AG08396 (cell line): Measurements from ENCODE around the gene COLEC12.
"Not testable (repeated sequence)": the region's sequence is repeated elsewhere in the genome, so short reads cannot be mapped to it uniquely, and the experiment has no call there.

Source experiments
- DNase-seq: peaks from one replicate; pipeline ENCODE4 v3.0.0; 2012; ENCODE audit warnings: low spot score, mixed read lengths

The COLEC12 gene

GRCh38 chr18:318791-319291 lies 181.7 kb downstream of the COLEC12 start:
- DNase-seq: peak; percentile 24

GRCh38 chr18:317618-318017 lies 182.9 kb downstream of the COLEC12 start:
- no peak for DNase-seq

DNA sequence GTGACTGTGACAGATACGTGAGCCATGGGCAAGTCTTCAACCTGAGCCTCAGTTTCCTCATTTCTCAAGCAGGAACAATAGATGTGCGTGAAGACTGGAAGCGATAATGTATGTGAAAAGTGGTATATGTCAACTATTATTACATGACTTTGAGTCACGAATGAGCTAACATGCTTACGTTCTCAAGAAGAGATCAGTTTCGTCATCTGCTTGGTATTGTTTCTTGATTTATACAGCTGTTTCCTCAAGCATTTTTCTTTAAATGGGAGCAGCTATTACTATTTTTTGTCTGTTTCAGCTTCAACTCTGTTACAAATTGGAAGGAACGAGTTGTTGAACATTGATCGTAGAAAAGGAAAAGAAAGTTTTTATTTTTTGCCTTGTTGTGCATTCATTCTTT lies 184.1 kb downstream of the COLEC12 start:
- DNase-seq: no peak

DNA sequence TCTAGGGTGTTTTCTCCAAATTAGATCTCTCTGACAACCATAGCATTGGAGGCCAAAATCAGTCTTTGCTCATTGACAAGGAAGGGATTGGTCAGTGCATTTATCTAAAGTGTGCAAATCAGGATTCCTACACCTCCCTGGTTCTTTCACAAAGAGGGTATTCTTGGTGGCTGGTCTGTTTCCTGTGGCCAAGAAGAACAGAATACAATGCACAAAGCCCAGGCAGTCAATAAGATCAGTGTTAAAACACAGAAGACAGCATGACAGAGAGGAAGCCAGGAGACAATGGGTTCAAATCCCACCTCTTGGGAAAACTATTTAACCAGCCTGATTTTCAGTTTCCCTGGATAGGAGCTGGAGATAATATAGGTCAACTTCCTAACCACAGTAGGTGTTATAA lies 186.6 kb downstream of the COLEC12 start:
- DNase-seq: no peak

GRCh38 chr18:312415-312814 lies 188.1 kb downstream of the COLEC12 start:
- no peak for DNase-seq

DNA sequence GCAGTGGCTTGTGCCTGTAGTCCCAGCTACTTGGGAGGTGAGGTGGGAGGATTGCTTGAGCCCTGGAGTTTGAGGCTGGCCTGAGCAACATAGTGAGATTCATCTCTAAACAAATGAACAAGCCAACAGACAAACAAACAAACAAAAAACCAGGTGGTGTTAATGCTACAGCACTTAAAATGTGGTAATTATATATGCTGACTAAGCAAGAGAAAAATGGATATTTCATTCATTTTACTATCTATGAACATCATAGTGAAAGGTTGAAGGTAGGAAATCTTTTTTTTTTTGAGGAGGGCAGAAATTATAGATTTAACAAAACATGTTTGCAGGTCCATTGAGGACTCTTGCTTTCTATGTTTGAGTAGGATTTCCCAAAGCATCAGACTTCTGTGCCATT lies 190.5 kb downstream of the COLEC12 start:
- no peak for DNase-seq

DNA sequence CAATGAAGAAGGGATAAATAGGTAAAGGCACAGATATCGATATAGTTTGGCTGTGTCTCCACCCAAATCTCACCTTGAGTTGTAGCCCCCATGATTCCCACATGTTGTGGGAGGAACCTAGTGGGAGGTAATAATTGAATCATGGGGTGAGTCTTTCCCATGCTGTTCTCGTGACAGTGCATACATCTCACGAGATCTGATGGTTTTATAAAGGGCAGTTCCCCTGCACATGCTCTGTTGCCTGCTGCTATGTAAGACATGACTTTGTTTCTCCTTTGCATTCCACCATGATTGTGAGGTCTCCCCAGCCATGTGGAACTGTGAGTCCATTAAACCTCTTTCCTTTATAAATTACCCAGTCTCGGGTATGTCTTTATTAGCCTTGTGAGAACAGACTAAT lies 192.4 kb downstream of the COLEC12 start:
- not testable (repeated sequence) for DNase-seq

GRCh38 chr18:306608-307255 lies 193.8 kb downstream of the COLEC12 start:
- DNase-seq: no peak

DNA sequence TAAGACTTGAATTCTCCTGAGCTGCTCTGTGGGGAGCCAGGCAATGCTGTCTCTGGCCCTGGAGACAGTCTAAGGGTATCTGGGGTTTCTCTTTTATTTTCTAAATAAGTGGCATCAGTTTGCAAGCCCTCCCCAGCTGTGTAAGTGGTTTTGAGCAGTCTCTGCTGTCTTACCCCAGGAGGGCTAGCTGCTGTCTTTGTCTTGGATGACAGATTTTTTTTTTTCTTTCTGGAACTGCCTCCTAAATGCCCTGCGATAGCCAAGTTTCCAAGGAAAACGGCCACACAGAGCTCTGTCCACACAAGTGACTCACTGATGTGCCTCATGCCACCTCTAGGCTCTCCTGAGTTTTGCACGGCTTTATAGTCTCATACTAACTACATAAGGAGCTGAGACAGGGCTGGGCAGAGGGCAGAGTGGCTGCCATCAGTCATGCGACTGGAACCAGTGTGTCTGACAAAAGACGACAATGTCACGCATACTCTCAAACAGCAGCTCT lies 195.4 kb downstream of the COLEC12 start:
- DNase-seq: no peak

- no peak for DNase-seq
Measured at GRCh38 chr18:303607-304006, 196.9 kb downstream of the COLEC12 start.

DNA sequence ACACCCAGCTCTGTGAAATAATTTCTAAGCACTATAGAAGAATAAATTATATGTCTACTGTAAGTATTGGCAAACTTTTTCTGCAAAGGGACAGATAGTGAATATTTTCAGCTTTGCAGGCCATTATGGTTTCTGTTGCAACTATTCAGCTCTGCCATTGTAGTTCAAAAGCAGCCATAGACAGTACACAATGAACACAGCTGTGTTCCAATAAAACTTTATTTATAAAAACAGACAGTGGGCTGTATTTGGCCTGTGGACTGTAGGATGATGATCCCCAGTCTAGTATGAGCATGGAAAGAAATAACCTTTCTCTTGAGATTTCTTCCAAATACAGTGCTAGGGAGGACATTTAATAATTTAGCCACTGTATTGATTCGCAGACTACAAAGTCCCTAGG lies 197.5 kb downstream of the COLEC12 start:
- no peak for DNase-seq

- no peak for DNase-seq
Measured at GRCh38 chr18:302097-302496, 198.4 kb downstream of the COLEC12 start.

- no peak for DNase-seq
Measured at GRCh38 chr18:297936-298335, 202.6 kb downstream of the COLEC12 start.

- no peak for DNase-seq
Measured at GRCh38 chr18:295756-296490, 204.6 kb downstream of the COLEC12 start.

GRCh38 chr18:294566-294965 lies 205.9 kb downstream of the COLEC12 start:
- no peak for DNase-seq

DNA sequence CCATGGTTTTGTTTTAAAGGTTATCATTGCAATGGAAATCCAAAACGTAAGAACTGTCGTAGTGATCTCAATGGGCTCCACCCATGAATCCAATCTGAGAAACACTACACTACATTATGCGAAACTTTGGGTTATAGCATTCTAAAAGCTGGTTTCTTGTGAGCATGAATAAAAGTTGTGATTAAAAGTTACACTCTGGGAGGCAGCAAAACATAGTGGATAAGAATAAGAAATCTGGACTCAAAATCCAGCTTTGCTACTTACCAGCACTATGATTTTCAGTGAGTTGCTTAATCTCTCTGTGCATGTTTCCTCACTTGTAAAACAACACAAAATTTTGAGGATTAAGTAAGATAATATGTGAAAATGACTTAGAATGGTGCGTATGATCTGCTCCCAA lies 207.0 kb downstream of the COLEC12 start:
- DNase-seq: no peak

- DNase-seq: no peak
Measured at GRCh38 chr18:292271-292670, 208.2 kb downstream of the COLEC12 start.

- not testable (repeated sequence) for DNase-seq
Measured at GRCh38 chr18:289970-290369, 210.5 kb downstream of the COLEC12 start.

DNA sequence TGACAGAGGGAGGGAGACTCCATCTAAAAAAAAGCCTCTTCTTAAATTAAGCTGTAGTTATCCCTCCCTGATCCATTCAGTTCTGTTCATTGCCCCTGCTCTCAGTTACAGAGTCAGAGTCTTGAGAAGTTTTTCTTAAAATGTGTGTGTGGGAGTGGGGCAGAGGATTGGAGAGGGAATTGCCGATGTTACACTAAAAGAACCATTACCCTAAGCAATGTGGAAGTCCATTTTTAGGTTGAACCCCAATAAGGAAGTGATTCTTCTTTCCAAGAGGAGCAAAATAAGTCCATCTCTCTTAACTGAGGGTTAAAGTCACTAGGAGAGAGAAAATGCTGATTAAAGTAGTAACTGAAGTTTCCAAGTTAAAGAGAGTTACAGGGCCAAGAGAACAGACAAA lies 211.5 kb downstream of the COLEC12 start:
- DNase-seq: no peak

- DNase-seq: no peak
Measured at GRCh38 chr18:286515-287310, 213.8 kb downstream of the COLEC12 start.

DNA sequence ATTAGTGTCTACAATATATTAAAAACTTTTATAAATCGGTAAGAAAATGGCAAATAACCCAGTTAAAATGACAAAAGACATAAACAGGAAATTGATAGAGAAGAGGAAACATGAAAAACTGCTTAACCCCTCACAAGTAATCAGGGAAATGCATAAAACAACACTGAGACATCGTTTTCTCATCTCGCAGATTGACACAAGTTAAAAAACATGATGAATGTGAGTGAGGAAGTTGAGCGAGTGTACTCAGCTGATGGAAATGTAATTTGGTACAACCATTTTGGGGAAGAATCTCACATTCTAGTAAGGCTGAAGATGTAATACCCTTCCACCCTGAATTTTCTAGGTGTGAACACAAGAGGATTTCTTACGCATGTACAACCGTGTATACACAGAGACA lies 214.7 kb downstream of the COLEC12 start:
- no peak for DNase-seq

DNA sequence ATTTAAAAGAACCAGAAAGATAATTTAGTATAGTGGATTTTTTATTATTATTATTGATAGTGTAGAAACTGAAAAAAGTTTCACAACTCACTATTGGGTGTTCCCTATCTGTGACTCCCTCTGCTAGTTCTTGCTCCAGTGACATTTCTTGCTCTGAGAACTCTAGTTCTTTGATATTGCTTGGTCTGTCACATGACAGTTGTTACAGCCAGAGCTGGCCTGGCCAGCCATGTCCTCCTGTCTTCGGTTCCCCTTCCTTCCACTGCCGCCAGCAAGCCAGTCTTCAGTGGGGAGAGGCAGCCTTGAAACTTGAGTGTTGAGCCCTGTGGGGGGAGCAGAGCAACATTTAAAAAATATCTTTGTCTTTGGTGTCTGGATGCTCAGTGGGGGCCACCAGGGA lies 225.0 kb downstream of the COLEC12 start:
- DNase-seq: no peak

DNA sequence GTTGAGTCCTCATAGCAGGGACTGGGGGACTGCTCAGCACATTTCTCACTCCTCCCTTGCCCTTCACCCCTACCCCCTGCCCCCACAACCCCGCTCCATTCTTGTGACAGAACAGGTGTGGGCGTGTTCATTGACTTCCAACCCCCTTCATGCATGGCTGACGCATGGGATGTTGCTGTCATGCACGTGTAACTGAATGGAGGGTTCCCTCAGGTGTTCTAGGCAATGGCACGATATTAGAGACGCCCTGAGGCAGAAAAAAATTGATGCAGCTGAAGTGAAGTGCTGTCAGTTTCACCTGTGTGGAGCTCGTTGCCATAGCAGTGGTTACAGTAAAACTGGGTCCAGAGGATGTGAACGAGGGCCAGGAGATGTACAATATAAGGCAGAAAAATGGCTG lies 226.2 kb downstream of the COLEC12 start:
- no peak for DNase-seq
